AG04449 (cell line): ENCODE measurements around the gene PPP1R13B.
"Not testable (repeated sequence)": the region's sequence is repeated elsewhere in the genome, so short reads cannot be mapped to it uniquely, and the experiment has no call there.

ENCODE experiments used
- CTCF ChIA-PET: fragments of 350-600 bp; formaldehyde crosslinking; extraction: SDS; loops from one replicate; lab custom pipeline; 2021; ENCODE audit warnings: antibody characterized with exemption; lab: Yijun Ruan, JAX
- POLR2A ChIA-PET: fragments of 400-600, 350-600 bp; formaldehyde crosslinking; extraction: SDS; loops from one replicate; lab custom pipeline; 2020; ENCODE audit warnings: antibody characterized with exemption, inconsistent platforms; lab: Yijun Ruan, JAX
- DNase-seq: peaks from one replicate; pipeline ENCODE4 v3.0.0-alpha.2; 2010; ENCODE audit warnings: low read depth, low spot score
- H3K4me3 ChIP-seq: 2 replicates; pipeline ENCODE4 v1.5.1; 2011; ENCODE audit warnings: low read depth, mild to moderate bottlenecking, control low read depth, low read length
- CTCF ChIP-seq: IDR thresholded peaks from one replicate; pipeline ENCODE4 v1.5.1; 2011; ENCODE audit warnings: mild to moderate bottlenecking, moderate library complexity, low read length, control low read depth, inconsistent platforms; ENCODE audit not compliant: insufficient read depth; ENCODE audit errors: missing control alignments

PPP1R13B gene

GRCh38 chr14:103802356-103802755 lies 45.0 kb downstream of the PPP1R13B start:
- DNase-seq, result no peak
- H3K4me3 ChIP-seq, result no peak overlapping the region
- ChIA-PET CTCF (interaction anchor here (1.3 to 1.7 kb wide), 3 partner anchors 119 to 188 kb away, joined by 3 to 5 read pairs (median 4); a partner anchor contains a TSS), POLR2A (no interaction called here)
- no peak for TF ChIP-seq CTCF

GRCh38 chr14:103801459-103801858 lies 45.9 kb downstream of the PPP1R13B start:
- no peak overlapping the region for H3K4me3 ChIP-seq
- ChIA-PET CTCF (interaction anchor here (1.2 to 1.7 kb wide), 4 partner anchors 8 to 120 kb away, joined by 4 to 8 read pairs (median 5); a partner anchor contains a TSS), POLR2A (no interaction called here)

GRCh38 chr14:103793192-103793591 lies 54.2 kb downstream of the PPP1R13B start:
- POLR2A ChIA-PET, CTCF ChIA-PET, DNase-seq, H3K4me3 ChIP-seq: not testable (repeated sequence)
- TF ChIP-seq CTCF, result peak; percentile 9

More at GRCh38 chr14:103801459-103801858, 45.9 kb downstream of the PPP1R13B start:
- no peak for TF ChIP-seq CTCF
- DNase-seq, result peak; percentile 46

- no peak for TF ChIP-seq CTCF
- no peak overlapping the region for H3K4me3 ChIP-seq
- CTCF ChIA-PET, result interaction anchor here (0.8 to 1.2 kb wide), 2 partner anchors 17 to 122 kb away, joined by 3 to 4 read pairs; no protein-coding TSS in a partner anchor
- POLR2A ChIA-PET, result no interaction called here
- DNase-seq, result no peak
Observed at GRCh38 chr14:103788086-103788485, 59.3 kb downstream of the PPP1R13B start.

- CTCF ChIA-PET, result interaction anchor here (1.5 kb wide), 1 partner anchor 128 kb away, joined by 6 read pairs; no protein-coding TSS in a partner anchor
- no peak for DNase-seq
- no peak overlapping the region for H3K4me3 ChIP-seq
- POLR2A ChIA-PET, result no interaction called here
- no peak for TF ChIP-seq CTCF
Observed at GRCh38 chr14:103782376-103782775, 65.0 kb downstream of the PPP1R13B start.

- DNase-seq, H3K4me3 ChIP-seq, POLR2A ChIA-PET: not testable (repeated sequence)
- CTCF ChIA-PET, result interaction anchor here (1.1 kb wide), 1 partner anchor 32 kb away, joined by 4 read pairs; no protein-coding TSS in a partner anchor
Observed at GRCh38 chr14:103776319-103776718, 71.1 kb downstream of the PPP1R13B start.

- CTCF ChIA-PET, result no interaction called here
- POLR2A ChIA-PET, result no interaction called here
Observed at GRCh38 chr14:103775506-103775905, 71.9 kb downstream of the PPP1R13B start.

More at GRCh38 chr14:103775506-103775905, 71.9 kb downstream of the PPP1R13B start:
- DNase-seq, result no peak
- H3K4me3 ChIP-seq, result no peak overlapping the region
- no peak for TF ChIP-seq CTCF
